G401.6 (cell line): ENCODE measurements around the gene SNRK.

Experiments used
- FAIRE-seq: peaks from 2 replicates; lab custom pipeline; 2012; peaks lifted over from hg19 to GRCh38; lab: Jason Lieb, UNC

SNRK gene

GRCh38 chr3:43270078-43270477, 16.3 kb upstream of the SNRK start:
- FAIRE-seq, result no peak

GRCh38 chr3:43273416-43273815, 12.9 kb upstream of the SNRK start:
- FAIRE-seq, result no peak

GRCh38 chr3:43279082-43279481, 7.3 kb upstream of the SNRK start:
- FAIRE-seq, result no peak

GRCh38 chr3:43279532-43279931, 6.8 kb upstream of the SNRK start:
- FAIRE-seq, result no peak

GRCh38 chr3:43281020-43281419, 5.3 kb upstream of the SNRK start:
- no peak for FAIRE-seq

- FAIRE-seq, result no peak
Observed at GRCh38 chr3:43284171-43284570, 2.2 kb upstream of the SNRK start.

GRCh38 chr3:43285644-43286043, 696 bp upstream of the SNRK start:
- FAIRE-seq, result no peak

GRCh38 chr3:43286841-43287499, 630 bp downstream of the SNRK start:
- FAIRE-seq, result no peak

GRCh38 chr3:43287500-43287873, 1.1 kb downstream of the SNRK start:
- no peak for FAIRE-seq

- FAIRE-seq, result no peak
Observed at GRCh38 chr3:43288366-43288765, 2.0 kb downstream of the SNRK start.

- FAIRE-seq, result no peak
Observed at GRCh38 chr3:43288850-43289249, 2.5 kb downstream of the SNRK start.

- FAIRE-seq, result no peak
Observed at GRCh38 chr3:43289401-43289800, 3.1 kb downstream of the SNRK start.

- no peak for FAIRE-seq
Observed at GRCh38 chr3:43289841-43290470, 3.6 kb downstream of the SNRK start.

GRCh38 chr3:43290956-43291355, 4.6 kb downstream of the SNRK start:
- no peak for FAIRE-seq

GRCh38 chr3:43291546-43291945, 5.2 kb downstream of the SNRK start:
- no peak for FAIRE-seq

GRCh38 chr3:43294975-43295374, 8.6 kb downstream of the SNRK start:
- no peak for FAIRE-seq

- FAIRE-seq, result no peak
Observed at GRCh38 chr3:43296565-43296964, 10.2 kb downstream of the SNRK start.

- no peak for FAIRE-seq
Observed at GRCh38 chr3:43298292-43298691, 12.0 kb downstream of the SNRK start.

GRCh38 chr3:43298761-43299160, 12.4 kb downstream of the SNRK start:
- no peak for FAIRE-seq

- no peak for FAIRE-seq
Observed at GRCh38 chr3:43302116-43302880, 16.0 kb downstream of the SNRK start.

- FAIRE-seq, result no peak
Observed at GRCh38 chr3:43304126-43304525, 17.8 kb downstream of the SNRK start.

GRCh38 chr3:43307226-43307625, 20.9 kb downstream of the SNRK start:
- FAIRE-seq, result no peak

- FAIRE-seq, result no peak
Observed at GRCh38 chr3:43307649-43308048, 21.3 kb downstream of the SNRK start.
